NCI-H345 (cell line): ENCODE results near the gene SBF2.

Source experiments
- DNase-seq: peaks from one replicate; lab custom pipeline; 2025; lab: John Stamatoyannopoulos, UW

SBF2 gene

DNA sequence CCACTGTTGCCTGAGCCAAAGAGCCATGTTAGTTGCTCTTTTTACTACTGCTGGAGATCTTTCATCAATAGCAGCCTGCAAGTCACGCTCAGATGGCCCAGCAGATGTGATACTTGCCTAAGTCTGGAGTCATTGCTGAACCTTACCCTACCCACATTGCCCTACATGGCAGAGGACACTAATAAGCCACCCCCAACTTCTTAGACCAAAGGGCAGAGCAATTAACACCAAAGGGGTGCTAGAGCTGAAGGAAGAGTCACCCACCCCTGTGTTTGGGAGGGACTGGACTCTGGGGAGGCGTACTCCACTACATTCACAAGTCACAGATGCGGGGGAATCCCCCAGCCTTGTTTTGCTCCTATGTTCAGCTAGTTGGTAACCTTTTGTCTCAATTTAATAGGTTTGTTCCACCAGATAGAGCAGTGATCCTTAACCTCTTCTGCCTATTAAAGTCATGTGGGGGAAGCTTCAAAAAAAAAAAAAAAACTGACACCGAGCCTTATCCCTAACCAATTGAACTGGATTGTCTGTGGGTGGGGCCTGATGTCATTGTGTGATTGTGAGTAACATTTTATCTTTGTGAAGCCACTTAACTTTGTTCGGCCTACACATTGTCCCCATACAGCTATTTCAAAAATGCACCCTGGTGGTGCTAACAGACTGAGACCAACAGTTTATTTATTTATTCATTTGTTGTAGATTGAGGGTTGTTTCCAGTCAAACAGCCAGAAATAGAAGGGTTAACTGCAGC, 23.9 kb upstream of the SBF2 start:
- no peak for DNase-seq

DNA sequence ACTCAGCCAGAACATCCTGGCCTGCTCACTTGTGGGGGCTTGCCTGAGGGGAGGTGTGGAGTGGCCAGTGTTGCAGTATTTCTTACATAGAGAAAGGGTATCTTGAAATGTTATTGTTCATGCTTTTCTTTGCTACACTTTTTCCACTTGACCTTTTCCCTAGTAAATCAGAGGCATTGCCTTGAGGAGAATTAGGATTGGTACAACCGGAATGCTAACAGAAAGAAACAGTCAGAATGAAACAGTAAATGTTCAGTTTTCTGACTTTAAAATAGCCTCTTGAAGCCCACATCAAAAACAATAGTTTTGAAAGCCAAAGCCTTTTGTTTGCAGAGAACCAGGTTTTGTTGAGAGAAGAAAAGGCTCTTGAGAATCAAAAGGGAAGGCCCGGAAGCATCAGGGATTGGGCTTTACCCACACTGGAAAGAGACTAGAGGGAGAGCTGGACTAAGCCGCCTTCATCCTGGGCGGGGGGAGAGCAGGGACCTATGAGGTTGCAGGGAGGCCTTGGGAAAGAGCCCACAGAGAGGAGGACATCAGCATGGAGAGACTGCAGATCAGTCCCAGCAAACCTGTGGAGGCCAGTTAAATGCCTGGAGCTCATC, 23.2 kb upstream of the SBF2 start:
- DNase-seq = peak; percentile 34

DNA sequence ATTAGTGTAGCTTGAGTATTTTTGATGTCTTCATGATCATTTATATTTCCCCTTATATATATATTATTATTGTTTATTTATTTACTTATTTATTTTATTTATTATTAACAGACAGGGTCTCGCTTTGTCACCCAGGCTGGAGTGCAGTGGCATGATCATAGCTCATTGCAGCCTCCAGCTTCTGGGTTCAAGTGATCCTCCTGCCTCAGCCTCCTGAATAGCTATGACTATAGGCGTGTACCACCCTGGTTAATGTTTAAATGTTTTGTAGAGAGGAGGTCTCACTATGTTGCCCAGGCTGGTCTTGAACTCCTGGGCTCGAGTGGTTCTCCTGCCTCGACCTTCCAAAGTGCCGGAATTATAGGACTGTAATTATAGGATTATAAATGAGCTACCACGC, 21.1 kb upstream of the SBF2 start:
- no peak for DNase-seq

DNA sequence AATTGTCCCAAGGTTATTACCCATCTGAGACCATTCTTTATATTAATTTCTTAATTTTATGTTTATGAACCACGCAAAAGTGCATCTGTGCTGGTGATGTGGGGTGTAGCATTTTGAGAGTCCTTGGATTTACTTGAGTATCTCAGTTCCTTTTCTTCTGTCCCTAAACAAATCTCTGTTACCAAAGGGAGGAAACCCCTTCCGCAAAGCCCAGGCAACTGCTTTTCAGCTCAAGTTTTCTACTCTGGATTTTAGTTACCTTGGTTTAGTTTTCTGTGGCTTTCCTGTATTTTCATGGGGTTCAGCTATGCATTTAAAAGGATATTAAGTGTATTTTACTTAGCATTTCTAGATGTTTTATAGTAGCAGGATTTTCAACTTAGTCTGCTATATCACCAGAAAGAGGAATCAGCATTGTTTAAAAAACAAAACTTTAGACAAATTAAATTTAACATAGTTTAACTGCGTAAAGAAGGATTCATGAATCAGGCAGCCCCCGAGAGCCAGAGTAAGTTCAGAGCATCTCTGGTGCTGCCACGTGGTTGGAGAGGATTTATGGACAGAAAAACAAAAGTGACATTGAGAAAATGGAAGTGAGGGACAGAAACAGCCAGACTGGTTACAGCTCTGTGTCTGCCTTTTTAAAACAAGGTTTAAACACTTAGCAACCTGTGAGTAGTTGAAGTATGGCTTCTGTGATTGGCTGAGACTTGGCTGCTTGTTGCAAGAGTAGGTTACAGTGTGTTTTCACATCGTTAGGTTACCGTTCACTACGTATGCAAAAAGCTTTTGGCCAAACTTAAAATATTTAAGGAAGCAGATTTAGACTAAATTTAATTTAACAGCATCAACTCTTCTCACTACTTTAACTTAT, 20.4 kb upstream of the SBF2 start:
- peak; percentile 13 for DNase-seq

DNA sequence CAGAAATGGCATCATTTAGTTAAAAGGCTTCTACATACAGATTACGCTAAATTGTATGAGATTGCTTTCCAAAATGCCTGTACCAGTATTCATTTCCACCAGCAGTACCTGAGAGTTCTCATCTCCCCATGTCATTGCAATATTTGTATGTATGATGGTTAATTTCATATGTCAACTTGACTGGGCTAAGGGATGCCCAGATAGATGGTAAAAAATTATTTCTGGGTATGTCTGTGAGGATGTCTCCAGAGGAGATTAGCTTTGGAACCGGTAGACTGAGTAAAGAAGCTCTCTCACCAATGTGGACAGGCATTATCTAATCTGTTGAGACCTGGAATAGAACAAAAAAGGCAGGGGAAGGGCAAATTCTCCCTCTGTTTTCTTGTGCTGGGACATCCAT, 17.8 kb upstream of the SBF2 start:
- DNase-seq = no peak

DNA sequence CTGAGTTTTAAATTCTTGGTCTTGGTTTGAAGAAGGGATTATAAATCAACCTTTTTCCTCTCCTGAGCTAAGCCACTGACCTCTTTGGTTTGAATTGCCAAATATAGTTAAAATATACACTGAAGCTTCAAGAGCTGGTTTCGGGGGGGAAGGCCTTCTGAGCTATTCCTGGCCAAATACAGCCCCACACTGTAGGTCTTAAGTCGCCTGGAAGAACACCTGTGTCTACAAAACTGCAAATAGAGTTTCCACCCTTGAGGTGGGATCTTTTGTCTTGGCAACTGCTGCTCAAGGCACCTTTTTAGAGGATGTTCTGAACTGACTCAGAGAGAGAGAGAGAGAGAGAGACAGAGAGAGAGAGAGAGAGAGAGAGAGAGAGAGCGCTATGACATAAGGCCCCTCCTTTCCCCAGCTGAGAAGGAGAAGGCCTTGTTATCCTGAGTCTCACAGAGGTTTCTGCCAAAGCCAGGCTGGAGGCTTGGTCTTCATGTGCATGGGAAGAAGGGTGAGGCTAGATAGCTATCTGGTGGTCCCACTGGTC, 16.4 kb upstream of the SBF2 start:
- DNase-seq = no peak

DNA sequence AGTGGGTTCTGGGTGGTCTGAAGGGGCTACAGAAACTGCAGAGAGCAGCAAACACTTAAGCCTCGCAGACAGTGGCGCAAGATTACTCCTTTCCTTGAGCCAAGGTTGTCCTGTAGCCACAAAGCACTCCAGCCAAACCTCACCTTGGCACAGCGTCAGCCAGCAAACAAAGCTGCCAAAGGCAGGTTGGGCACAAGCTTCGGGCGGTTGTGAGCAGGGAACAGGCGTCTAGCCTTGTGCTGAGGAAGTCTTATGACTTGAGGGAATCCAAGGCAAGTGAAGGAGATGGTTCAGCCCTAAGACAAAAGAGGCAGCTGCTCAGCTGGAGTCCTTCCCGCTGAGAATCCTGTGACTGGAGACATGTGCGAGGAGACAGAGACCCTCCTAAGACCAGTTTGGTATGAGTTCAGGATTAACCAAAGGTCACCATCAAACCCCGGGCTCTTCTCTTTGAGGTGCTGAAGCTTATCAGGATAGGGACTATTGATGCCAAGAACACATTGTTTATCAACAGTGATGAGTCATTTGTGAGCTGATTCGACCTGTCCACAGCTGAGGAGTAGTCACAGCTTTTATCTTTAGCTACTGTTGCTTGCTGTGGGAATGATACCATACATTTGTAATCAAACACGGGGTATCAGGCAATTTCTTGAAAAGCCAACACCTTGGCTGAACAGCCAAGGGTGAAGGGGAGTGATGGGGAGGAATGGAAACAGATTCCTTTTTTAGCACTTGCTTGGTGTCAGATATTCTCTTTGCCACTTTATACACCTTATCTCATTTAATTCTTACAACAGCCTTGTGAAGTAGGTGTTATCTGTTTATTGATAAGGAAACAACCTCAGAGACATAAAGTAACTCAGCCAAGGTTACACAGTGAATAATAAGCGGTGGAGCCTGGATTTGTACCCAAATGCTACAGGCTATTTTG, 15.4 kb upstream of the SBF2 start:
- DNase-seq = peak; percentile 39

DNA sequence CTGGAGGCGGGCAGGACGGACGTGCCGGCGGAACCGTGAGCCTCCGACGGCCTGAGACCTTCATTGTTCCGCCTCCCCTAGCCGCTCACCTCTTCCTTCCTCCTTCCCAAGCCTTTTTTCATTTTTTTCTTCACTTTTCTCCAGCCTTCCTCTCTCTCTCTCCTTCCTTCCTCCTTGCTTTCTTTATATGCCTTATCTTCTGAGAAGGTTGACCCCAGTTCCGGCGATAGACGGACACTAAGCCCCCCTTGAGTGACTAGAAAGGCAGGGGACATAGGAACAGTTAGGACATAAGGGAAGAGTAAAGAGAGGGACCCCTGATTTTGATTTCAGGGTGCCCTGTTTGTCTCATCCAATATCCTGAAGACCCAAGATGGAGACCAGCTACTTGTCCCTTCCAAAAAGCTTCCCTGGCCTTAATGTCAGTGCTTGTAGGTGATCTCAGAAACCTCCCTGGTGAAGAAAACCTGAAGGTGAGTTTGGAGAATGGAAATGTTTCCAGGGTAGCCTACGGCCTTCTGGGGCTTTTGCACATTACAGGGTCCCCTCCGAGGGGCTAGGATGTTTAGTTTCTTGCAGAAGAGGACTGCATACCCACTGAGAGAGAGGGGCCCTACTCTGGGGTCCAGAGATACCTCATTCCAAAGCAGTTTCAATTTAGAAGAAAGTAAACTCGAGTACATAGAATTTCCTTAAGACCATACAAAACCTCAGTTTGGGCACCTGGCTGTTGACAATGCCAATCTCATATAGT, 14.4 kb upstream of the SBF2 start:
- no peak for DNase-seq

DNA sequence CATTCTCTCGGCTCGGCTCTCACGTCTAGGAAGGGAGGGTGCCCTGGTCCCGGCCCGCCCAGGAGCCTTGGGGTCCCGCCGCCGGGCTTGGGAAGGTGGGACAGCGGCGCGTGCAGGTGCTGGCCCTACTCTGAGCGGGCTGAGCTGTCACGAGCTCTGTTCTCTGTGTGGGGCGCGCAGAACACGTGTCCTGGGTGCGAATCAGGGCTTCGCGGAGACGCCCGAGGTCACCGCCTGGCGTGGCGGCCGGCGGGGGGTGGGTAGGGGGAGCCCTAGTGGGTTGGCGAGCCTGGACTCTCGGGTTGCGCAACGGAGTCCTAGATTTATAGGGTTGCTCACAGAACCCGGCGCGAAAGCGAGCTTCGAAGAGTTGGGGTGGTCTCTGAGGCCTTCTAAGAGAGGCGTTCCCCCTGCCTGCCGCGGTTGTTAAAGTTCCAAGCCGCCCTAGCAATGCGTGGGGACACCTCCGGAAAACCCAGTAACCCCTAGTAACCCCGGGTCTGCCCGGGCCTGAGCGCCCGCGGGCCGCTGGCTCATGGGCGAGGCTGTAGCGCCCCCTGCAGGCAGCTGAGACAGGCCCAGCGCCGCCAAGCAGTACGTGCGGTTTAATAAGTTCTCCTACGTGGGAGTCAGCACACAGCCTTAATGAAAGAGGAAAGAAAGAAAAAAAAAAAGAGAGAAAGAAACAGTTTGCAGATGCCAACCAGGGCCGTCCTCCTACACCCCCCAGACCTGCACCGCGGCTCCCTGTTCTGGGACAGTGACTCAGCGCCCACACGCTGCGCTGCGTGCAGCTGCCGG, 13.6 kb upstream of the SBF2 start:
- peak; percentile 83 for DNase-seq

DNA sequence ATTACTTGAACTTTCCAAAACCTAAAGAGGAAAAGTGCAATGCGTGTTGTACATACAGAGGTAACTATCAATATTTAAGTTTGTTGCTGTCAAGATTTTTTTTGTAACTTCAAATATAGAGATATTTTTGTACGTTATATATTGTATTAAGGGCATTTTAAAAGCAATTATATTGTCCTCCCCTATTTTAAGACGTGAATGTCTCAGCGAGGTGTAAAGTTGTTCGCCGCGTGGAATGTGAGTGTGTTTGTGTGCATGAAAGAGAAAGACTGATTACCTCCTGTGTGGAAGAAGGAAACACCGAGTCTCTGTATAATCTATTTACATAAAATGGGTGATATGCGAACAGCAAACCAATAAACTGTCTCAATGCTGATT, 13.0 kb upstream of the SBF2 start:
- DNase-seq = no peak

DNA sequence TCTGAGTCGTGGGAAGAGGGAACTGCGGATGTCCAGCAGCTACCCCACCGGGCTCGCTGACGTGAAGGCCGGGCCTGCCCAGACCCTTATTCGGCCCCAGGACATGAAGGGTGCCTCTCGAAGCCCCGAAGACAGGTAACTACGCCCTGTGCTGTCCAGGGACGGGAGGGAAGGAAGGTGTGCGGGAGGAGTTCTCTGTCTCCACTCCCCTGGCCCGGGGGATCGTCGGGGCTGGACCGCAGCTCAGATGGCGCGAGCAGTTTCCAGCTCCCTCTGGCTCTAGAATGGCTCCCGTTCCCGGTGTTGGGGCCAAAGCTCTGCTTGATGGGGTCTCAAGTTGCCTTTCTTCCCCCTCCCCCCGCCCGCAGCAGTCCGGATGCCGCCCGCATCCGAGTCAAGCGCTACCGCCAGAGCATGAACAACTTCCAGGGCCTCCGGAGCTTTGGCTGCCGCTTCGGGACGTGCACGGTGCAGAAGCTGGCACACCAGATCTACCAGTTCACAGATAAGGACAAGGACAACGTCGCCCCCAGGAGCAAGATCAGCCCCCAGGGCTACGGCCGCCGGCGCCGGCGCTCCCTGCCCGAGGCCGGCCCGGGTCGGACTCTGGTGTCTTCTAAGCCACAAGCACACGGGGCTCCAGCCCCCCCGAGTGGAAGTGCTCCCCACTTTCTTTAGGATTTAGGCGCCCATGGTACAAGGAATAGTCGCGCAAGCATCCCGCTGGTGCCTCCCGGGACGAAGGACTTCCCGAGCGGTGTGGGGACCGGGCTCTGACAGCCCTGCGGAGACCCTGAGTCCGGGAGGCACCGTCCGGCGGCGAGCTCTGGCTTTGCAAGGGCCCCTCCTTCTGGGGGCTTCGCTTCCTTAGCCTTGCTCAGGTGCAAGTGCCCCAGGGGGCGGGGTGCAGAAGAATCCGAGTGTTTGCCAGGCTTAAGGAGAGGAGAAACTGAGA, 12.2 kb upstream of the SBF2 start:
- peak; percentile 39 for DNase-seq

DNA sequence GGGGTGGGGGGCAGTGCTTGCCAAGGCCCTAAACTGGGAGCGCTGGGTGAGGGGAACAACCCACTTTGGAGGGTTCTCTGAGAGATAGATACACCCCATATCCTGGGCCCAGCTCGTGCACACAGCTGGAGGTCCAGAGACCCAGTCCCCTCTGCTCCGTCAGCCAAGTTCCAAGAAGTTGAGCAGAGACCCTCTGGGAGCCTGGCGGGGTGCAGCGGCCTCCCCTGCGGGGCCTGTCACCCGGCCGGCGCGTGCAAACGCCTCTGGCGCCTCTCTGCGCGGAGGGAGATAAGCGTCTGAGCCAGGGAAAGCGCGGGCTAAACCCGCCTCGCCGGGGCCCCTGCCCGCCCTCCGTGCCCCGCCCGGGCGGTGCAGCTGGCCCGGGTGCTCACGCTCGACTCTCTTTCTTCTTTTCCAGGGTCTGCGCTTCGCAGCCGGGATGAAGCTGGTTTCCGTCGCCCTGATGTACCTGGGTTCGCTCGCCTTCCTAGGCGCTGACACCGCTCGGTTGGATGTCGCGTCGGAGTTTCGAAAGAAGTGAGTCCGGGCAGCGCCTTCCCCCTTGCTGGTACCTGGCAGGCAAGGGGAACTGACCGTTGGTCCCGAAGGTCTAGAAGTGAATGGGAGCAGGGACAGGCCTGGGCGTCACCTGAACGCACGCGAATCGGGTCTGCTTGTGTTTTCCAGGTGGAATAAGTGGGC, 11.4 kb upstream of the SBF2 start:
- DNase-seq = peak; percentile 45

DNA sequence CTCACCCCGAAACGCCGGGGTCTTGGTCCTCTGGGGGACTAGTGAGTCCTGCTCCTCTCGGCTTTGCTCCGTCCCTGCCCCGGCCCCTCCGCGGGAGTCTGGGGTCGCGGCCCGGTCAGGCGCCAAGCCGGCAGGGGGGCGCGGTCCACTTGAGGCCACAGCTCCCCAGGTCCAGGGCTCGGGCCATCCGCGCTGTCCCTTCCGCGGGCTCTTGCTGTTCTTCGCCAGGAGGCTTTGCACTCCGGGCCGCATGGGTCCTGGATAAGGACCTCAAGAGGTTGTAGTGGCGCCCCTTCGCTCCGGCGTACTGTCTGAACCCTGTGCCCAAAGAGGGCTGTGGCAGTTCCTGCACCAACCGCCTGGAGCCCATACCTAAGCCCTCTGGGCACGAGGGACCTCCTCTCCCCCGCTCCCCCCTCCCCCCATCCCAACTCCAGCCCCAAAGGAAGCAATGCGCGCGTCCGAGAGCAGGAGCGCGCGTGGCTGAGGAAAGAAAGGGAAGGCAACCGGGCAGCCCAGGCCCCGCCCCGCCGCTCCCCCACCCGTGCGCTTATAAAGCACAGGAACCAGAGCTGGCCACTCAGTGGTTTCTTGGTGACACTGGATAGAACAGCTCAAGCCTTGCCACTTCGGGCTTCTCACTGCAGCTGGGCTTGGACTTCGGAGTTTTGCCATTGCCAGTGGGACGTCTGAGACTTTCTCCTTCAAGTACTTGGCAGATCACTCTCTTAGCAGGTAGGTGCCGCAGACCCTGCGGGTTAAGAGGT, 10.7 kb upstream of the SBF2 start, which contains the start of gene ADM:
ADM (plus strand) TSS at position 579 of the 767 bp plus-strand sequence. CDS start 628 bp downstream, outside the sequence.
- peak; percentile 83 for DNase-seq

DNA sequence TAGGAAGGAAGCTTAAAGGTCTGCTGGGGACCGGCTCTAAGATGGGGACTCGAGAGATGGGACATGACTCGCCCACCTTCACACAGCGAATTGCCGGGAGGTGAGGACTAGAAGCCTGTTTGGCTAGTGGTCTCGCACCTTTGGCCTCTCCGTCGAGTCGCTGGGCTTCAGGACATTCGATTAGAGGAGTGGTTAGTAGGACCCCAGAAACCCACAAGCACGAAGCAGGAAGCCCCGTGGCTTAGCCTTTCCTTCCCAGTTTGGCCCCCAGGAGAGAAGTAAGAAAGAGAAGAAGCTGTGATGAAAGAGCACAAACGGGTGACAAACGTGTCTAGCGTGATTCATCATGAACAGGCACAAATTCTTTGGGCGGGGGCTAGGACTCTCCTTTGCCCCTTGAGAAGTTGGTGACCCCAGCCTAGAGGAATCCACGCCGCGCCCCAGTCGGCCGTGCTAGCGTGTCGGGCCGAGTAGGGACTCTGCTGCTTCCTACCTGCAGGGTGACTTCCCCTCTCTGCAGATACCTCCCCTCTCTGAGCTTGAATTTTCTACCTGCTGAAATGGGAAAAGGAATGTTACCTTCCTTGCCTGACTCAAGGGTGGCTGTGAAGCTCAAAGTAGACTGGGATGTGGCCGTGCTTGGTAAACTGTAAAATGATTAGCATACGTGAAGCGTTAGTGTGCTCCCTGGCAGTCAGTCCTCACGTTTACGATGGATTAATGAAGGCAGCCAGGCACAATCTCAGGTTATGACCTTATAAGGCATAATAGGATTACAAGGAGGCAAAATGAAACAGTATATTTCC, 9.7 kb upstream of the SBF2 start:
- peak; percentile 53 for DNase-seq

DNA sequence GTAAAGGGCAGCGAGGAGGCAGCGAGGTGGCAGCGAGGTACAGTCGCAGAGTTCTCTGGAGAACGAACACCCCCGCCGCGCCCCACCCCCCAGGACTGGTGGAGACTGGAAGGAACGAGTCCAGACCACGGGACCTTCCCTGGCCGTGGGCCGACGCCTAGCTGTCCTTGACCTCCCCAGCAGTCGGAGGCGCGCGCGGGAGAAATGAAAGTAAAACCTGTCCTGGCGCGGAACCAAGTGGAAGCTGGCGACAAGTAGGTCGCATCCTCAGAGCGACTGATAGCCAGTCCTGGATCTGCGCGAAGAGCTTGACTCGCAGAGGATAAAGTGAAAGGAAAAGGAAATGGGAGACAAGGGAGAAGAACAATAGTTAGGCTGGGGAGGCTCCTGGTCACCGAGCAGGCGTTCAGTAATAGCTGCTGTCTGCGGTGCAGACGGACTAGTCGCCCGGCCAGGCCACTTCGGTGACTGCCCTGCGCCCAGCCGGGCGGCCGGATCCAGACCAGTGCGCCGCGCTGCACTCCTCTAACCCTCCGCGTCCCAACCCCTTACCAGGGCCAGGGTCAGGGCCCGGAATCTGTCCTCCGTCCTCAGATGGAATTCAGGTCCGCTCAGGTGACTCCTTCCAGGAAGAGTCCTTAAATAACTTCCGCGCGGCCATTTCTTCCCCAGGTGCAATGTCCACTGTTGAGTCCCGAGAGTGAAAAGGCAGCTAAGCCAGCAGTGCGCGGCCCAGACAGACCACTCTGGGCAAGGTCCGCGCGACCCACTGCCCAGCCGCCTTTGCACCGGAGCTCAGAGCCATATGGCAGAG, 8.9 kb upstream of the SBF2 start:
- peak; percentile 64 for DNase-seq

DNA sequence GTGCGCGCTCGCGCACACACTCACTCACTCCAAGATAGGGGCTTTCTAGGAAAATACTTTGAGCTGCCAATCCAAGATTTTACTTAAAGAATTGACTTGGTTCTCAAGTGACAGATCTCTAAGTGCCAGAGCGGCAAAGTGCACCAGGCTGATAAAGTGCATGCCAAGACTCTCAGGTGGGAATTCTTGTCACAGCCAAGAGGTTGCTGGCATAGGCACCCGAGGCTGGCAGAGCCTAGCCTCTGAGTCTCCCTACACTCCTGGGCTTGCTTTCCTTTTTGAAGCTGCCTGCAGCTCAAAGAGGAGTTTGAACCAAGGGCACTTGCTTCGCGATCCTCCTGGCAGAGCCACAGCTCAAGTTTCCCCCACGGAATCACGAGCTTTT, 8.3 kb upstream of the SBF2 start:
- peak; percentile 63 for DNase-seq
